Measurements from ENCODE around the gene ADH7.
"Not testable (repeated sequence)": the region's sequence is repeated elsewhere in the genome, so short reads cannot be mapped to it uniquely, and the experiment has no call there.

ADH7 gene

GRCh38 chr4:99381588-99382175 is 53.5 kb downstream of the ADH7 start:
- in situ Hi-C loops (cut with MboI; ENCODE audit: low sequenced_read_pairs): no loop called here

GRCh38 chr4:99379571-99379970 is 55.6 kb downstream of the ADH7 start:
- in situ Hi-C loops (cut with MboI; ENCODE audit: low sequenced_read_pairs): no loop called here

GRCh38 chr4:99378876-99379275 is 56.3 kb downstream of the ADH7 start:
- in situ Hi-C loops (cut with MboI; ENCODE audit: low sequenced_read_pairs): no loop called here

GRCh38 chr4:99377341-99377740 is 57.8 kb downstream of the ADH7 start:
- in situ Hi-C loops (cut with MboI; ENCODE audit: low sequenced_read_pairs): not testable (repeated sequence)

GRCh38 chr4:99372464-99372863 is 62.7 kb downstream of the ADH7 start:
- in situ Hi-C loops (cut with MboI; ENCODE audit: low sequenced_read_pairs): not testable (repeated sequence)

GRCh38 chr4:99367817-99368216 is 67.3 kb downstream of the ADH7 start:
- in situ Hi-C loops (cut with MboI; ENCODE audit: low sequenced_read_pairs): not testable (repeated sequence)

GRCh38 chr4:99366491-99366890 is 68.7 kb downstream of the ADH7 start:
- in situ Hi-C loops (cut with MboI; ENCODE audit: low sequenced_read_pairs): no loop called here

GRCh38 chr4:99362768-99363167 is 72.4 kb downstream of the ADH7 start:
- in situ Hi-C loops (cut with MboI; ENCODE audit: low sequenced_read_pairs): no loop called here

Data from hTERT RPE-1 (cell line).